ENCODE measurements around the gene RASSF3. TPM values are rescaled to one million over a fixed set of nuclear protein-coding genes. Genes with fewer than 3 reads are reported as not detected.

RASSF3 gene
- total RNA-seq, 2 experiments from 2014 or later, result 40.4 to 41.6 TPM

DNA sequence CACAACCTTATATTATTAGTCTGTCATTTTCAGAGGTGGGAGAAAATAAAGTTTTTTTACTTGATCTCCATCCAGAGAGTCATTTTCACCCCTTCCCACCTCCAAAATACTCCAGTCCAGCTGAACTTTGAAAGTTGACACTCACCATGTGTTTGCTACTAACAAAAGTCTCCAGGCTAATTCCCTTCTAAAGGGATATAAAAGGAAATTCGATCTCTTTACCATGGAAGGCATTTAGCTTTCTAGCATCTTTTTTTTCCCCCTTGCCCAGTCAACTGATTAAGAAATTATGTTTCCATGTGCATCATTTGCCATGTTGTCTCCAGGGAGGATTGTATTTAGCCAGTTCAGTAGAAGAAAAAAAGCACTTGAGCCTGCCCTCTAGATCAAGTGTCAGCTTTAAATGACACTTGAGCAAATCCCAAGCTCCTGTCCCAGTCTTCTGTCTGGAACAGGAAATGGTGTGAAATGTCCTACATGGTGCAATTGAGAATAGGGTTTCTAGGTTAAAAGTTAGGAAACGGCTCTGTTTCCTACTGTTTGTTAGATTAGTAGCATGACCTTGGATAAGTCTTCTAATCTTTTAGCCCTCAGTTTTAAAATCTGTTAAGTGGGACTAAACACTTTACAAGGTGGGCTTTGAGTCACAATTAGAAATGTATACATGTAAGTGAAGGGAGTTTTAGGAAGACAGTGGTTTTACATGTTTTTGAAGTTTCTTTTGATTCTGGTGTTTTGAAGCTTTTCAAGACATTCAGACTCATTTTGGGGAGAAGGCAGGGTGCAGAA, 81.7 kb downstream of the RASSF3 start:
- DNase-seq (no peak), ATAC-seq (no peak)
- ChIA-PET CTCF (interaction anchor here (1.0 to 11.9 kb wide), 5 partner anchors 9 to 142 kb away, joined by 3 to 141 read pairs (median 5); no protein-coding TSS in a partner anchor), POLR2A (interaction anchor here (0.9 to 1.5 kb wide), 4 partner anchors 9 to 75 kb away, joined by 3 to 4 read pairs (median 3); no protein-coding TSS in a partner anchor)
- Mint-ChIP-seq H3K4me3 (no peak overlapping the region), H3K36me3 (ENCODE audit: low read depth) (peaks cover 47% of the 10 kb centered on the region), H3K27me3 (no peaks in the 10 kb centered on the region), H3K4me1 (ENCODE audit: low read depth) (peaks cover 79% of the 10 kb centered on the region), H3K9me3 (no peaks in the 10 kb centered on the region), H3K27ac (peak overlapping the region; percentile 72)
- TF ChIP-seq, protein P1, sequence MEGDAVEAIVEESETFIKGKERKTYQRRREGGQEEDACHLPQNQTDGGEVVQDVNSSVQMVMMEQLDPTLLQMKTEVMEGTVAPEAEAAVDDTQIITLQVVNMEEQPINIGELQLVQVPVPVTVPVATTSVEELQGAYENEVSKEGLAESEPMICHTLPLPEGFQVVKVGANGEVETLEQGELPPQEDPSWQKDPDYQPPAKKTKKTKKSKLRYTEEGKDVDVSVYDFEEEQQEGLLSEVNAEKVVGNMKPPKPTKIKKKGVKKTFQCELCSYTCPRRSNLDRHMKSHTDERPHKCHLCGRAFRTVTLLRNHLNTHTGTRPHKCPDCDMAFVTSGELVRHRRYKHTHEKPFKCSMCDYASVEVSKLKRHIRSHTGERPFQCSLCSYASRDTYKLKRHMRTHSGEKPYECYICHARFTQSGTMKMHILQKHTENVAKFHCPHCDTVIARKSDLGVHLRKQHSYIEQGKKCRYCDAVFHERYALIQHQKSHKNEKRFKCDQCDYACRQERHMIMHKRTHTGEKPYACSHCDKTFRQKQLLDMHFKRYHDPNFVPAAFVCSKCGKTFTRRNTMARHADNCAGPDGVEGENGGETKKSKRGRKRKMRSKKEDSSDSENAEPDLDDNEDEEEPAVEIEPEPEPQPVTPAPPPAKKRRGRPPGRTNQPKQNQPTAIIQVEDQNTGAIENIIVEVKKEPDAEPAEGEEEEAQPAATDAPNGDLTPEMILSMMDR (IDR thresholded peaks at IDR 0.05), result no peak
- intact Hi-C loops (cut with micrococcal nuclease), result no loop called here

DNA sequence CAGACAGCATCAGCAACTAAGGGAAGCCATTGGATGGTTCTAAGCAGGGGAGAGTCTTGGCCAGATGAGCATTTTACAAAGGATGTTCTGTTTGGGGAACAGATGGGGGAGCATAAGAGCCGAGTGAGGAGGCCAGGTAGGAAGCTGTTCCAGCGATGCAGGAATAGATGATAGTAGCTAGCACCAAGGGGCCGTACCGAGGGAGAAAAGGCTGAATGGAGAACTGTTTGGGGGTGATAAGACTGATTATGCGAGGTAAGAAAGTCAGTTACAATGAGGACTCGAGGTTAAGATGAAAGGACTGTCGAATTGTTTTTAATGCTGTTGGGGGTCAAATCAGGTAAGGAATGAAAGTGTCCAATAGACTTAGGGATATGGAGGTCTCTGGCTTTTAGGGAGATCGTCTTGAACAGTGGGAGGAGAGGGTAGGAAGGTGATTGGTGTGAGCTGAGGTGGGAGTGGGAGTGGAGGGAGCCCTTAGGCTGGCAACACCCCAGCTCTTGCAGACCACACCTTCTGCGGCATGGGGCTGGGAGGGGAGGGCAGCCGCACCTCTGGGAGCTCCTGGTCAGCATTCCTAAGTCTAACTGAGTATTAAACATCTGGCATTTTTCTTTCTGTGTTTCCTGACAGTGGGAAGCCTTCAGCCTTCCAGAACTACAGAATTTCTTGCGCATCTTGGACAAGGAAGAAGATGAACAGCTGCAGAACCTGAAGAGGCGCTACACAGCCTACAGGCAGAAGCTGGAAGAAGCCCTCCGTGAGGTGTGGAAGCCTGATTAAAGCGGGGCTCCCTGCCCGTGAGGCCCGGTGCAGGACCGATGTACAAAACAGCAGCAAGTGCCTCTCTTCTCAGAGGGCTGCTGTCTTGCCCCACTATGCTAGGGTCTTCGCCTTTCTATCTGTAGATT, 84.1 kb downstream of the RASSF3 start:
- TF ChIP-seq, protein P1 (IDR thresholded peaks at IDR 0.05), result no peak
- ATAC-seq (no peak), DNase-seq (no peak)
- ChIA-PET POLR2A (interaction anchor here (1.0 to 1.2 kb wide), 2 partner anchors 86 to 99 kb away, joined by 3 to 5 read pairs; no protein-coding TSS in a partner anchor), CTCF (interaction anchor here (0.7 to 11.9 kb wide), 7 partner anchors 17 to 212 kb away, joined by 3 to 141 read pairs (median 4); no protein-coding TSS in a partner anchor)
- intact Hi-C loops (cut with micrococcal nuclease), result no loop called here
- H3K36me3 Mint-ChIP-seq (ENCODE audit: low read depth), result peaks cover 37% of the 10 kb centered on the region
- H3K4me3 Mint-ChIP-seq, result no peak overlapping the region
- H3K27ac Mint-ChIP-seq, result peak overlapping the region; percentile 55
- no peaks in the 10 kb centered on the region for H3K27me3 Mint-ChIP-seq
- H3K9me3 Mint-ChIP-seq, result no peaks in the 10 kb centered on the region
- peaks cover 68% of the 10 kb centered on the region for H3K4me1 Mint-ChIP-seq (ENCODE audit: low read depth)

DNA sequence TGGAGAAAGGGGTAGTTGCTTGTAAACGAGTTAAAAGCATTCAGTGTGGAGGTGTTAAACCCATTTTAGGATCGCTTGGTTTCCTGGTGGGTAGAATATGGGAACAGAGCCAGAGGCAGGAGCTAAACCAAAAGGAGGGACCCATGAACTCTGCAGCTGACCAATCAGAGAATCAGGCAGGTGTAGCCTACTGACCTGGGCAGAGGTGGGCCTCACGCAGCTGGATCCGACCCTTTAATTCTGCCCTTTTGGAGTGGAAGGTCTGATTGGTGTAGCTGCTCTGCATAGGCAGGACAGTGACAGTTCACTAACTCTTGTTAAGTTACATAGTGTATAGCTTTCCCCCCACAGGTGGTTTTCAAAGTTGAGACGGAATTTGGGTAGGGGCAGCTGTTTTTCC, 85.3 kb downstream of the RASSF3 start:
- Mint-ChIP-seq H3K9me3 (no peaks in the 10 kb centered on the region), H3K4me3 (no peak overlapping the region), H3K27ac (peak overlapping the region; percentile 55), H3K4me1 (ENCODE audit: low read depth) (peaks cover 75% of the 10 kb centered on the region), H3K36me3 (ENCODE audit: low read depth) (peaks cover 40% of the 10 kb centered on the region), H3K27me3 (no peaks in the 10 kb centered on the region)
- ATAC-seq, result no peak
- no peak for DNase-seq
- POLR2A ChIA-PET, result interaction anchor here (0.6 kb wide), 1 partner anchor 281 kb away, joined by 3 read pairs; no protein-coding TSS in a partner anchor
- TF ChIP-seq, protein P1 (IDR thresholded peaks at IDR 0.05), result no peak
- intact Hi-C loops (cut with micrococcal nuclease), result no loop called here
- CTCF ChIA-PET, result interaction anchor here (0.7 to 11.9 kb wide), 11 partner anchors 11 to 214 kb away, joined by 3 to 141 read pairs (median 4); no protein-coding TSS in a partner anchor

DNA sequence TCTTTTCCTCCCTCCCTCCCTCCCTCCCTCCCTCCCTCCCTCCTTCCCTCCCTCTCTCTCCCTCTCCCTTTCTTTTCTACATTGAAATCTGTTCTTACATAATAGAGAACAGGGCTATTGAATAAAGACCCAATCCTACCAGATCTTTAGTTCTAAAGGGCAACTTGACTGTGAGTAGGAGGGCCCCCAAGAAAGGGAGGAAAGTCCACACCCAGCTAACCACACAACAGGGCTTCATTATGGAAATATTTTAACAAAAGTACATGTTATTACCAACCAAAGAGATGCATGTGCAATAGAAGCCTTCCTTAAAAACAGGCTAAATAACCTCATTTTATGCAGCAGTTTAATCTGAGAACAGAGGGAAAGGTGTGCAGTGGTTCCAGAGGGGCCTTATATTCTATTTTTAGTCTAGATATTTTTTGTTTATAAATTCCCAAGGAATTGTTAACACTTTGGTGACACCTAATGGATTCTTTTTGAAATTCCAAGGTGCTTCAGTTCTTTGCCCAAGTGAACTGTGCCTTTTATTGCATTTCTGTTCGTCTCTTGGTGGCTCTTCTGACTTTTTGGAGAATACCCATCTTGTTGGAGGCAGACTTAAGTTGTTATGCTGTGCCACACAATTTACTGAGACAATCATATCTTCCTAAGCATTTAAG, 85.9 kb downstream of the RASSF3 start:
- Mint-ChIP-seq H3K9me3 (no peaks in the 10 kb centered on the region), H3K27me3 (no peaks in the 10 kb centered on the region), H3K27ac (peak overlapping the region; percentile 50), H3K4me3 (no peak overlapping the region), H3K36me3 (ENCODE audit: low read depth) (peaks cover 44% of the 10 kb centered on the region), H3K4me1 (ENCODE audit: low read depth) (peaks cover 80% of the 10 kb centered on the region)
- intact Hi-C loops (cut with micrococcal nuclease), result no loop called here
- CTCF ChIA-PET, result interaction anchor here (0.7 to 11.9 kb wide), 13 partner anchors 7 to 147 kb away, joined by 3 to 141 read pairs (median 7); no protein-coding TSS in a partner anchor
- TF ChIP-seq, protein P1 (IDR thresholded peaks at IDR 0.05), result no peak
- DNase-seq (no peak), ATAC-seq (no peak)
- POLR2A ChIA-PET, result interaction anchor here (1.1 kb wide), 1 partner anchor 87 kb away, joined by 3 read pairs; no protein-coding TSS in a partner anchor
